NCI-H2171 treated with DMSO at 0.1 percent for 48 hours (cell line): ENCODE data around the gene EDNRB.
"Not testable (repeated sequence)": the region's sequence is repeated elsewhere in the genome, so short reads cannot be mapped to it uniquely, and the experiment has no call there.

ENCODE experiments used
- DNase-seq: peaks from one replicate; lab custom pipeline; 2025; lab: John Stamatoyannopoulos, UW

The EDNRB gene

GRCh38 chr13:77918391-77919245 lies at the start of gene EDNRB:
EDNRB (minus strand) TSS chr13:77918831; CDS start chr13:77918573, 258 bp downstream.
- DNase-seq = peak; percentile 19

- DNase-seq = no peak
These were observed 48.0 kb upstream of the EDNRB start for GRCh38 chr13:77966671-77967070.

GRCh38 chr13:77952737-77953136 lies 34.1 kb upstream of the EDNRB start:
- DNase-seq = no peak

- DNase-seq = no peak
These were observed 33.6 kb upstream of the EDNRB start for GRCh38 chr13:77952276-77952675.

GRCh38 chr13:77946522-77946921 lies 27.9 kb upstream of the EDNRB start:
- no peak for DNase-seq

GRCh38 chr13:77935063-77935462 lies 16.4 kb upstream of the EDNRB start:
- not testable (repeated sequence) for DNase-seq

- no peak for DNase-seq
These were observed 11.8 kb upstream of the EDNRB start for GRCh38 chr13:77930430-77930829.

- no peak for DNase-seq
These were observed 10.3 kb upstream of the EDNRB start for GRCh38 chr13:77928909-77929308.

GRCh38 chr13:77925616-77926015 lies 7.0 kb upstream of the EDNRB start:
- no peak for DNase-seq

- no peak for DNase-seq
These were observed 1.3 kb upstream of the EDNRB start for GRCh38 chr13:77919921-77920294.

- peak; percentile 19 for DNase-seq
These were observed 752 bp upstream of the EDNRB start for GRCh38 chr13:77919246-77919920.

GRCh38 chr13:77916488-77916887 lies 2.1 kb downstream of the EDNRB start:
- DNase-seq = no peak

- no peak for DNase-seq
These were observed 2.9 kb downstream of the EDNRB start for GRCh38 chr13:77915686-77916085.

GRCh38 chr13:77913003-77913402 lies 5.6 kb downstream of the EDNRB start:
- no peak for DNase-seq

- no peak for DNase-seq
These were observed 6.9 kb downstream of the EDNRB start for GRCh38 chr13:77911751-77912150.

GRCh38 chr13:77909827-77910226 lies 8.8 kb downstream of the EDNRB start:
- no peak for DNase-seq

- no peak for DNase-seq
These were observed 10.1 kb downstream of the EDNRB start for GRCh38 chr13:77908531-77908930.

GRCh38 chr13:77907666-77908341 lies 10.8 kb downstream of the EDNRB start:
- no peak for DNase-seq

- DNase-seq = no peak
These were observed 14.6 kb downstream of the EDNRB start for GRCh38 chr13:77904031-77904430.

- DNase-seq = no peak
These were observed 15.2 kb downstream of the EDNRB start for GRCh38 chr13:77903435-77903834.

GRCh38 chr13:77902319-77902963 lies 16.2 kb downstream of the EDNRB start:
- no peak for DNase-seq

- no peak for DNase-seq
These were observed 20.5 kb downstream of the EDNRB start for GRCh38 chr13:77898097-77898496.
